HepG2 (cell line): Measurements from ENCODE around the gene KATNB1. TPM values are rescaled to one million over a fixed set of nuclear protein-coding genes. Genes with fewer than 3 reads are reported as not detected.

Source experiments
- BATF2 ChIP-seq: sonication (generic); formaldehyde crosslinking; IDR thresholded peaks from 2 replicates; pipeline ENCODE4 v1.8.0; 2022; ENCODE audit warnings: mild to moderate bottlenecking, missing genetic modification reagents, moderate library complexity
- KLF11 ChIP-seq: IDR thresholded peaks from 2 replicates; pipeline ENCODE4 v1.6.1; 2016; ENCODE audit warnings: missing compliant biosample characterization
- LCORL ChIP-seq, 2 experiments: fragments of 450-650 bp in 1 of 2; sonication (generic) in 1 of 2; formaldehyde crosslinking in 1 of 2; IDR thresholded peaks; 2 replicates each; pipeline versions ENCODE4 v1.5.0 to v1.6.1; 2017 to 2020; ENCODE audit warnings: antibody characterized with exemption in 1 of 2, missing genetic modification reagents in 1 of 2
- MYC ChIP-seq: sonication (generic); formaldehyde crosslinking; IDR thresholded peaks from 2 replicates; pipeline ENCODE4 v1.9.0; 2021; ENCODE audit warnings: missing genetic modification reagents, borderline replicate concordance
- NFE2 ChIP-seq: sonication (generic); formaldehyde crosslinking; IDR thresholded peaks from 2 replicates; pipeline ENCODE4 v1.4.0; 2020; ENCODE audit warnings: missing genetic modification reagents
- NFIC ChIP-seq: IDR thresholded peaks from 2 replicates; pipeline ENCODE4 v1.6.1; 2012; ENCODE audit warnings: mild to moderate bottlenecking, low read length, inconsistent platforms
- NR2F2 ChIP-seq: IDR thresholded peaks from 2 replicates; pipeline ENCODE4 v1.6.1; 2012; ENCODE audit warnings: low read depth, inconsistent platforms, borderline replicate concordance
- TFDP2 ChIP-seq: sonication (generic); formaldehyde crosslinking; IDR thresholded peaks from 2 replicates; pipeline ENCODE4 v1.4.0; 2020; ENCODE audit warnings: missing genetic modification reagents
- ZBTB3 ChIP-seq: sonication (generic); formaldehyde crosslinking; IDR thresholded peaks from 2 replicates; pipeline ENCODE4 v1.4.0; 2020; ENCODE audit warnings: low read depth, mild to moderate bottlenecking, moderate library complexity, missing genetic modification reagents, borderline replicate concordance
- ZBTB46 ChIP-seq: sonication (generic); formaldehyde crosslinking; IDR thresholded peaks from 2 replicates; pipeline ENCODE4 v1.4.0; 2020; ENCODE audit warnings: mild to moderate bottlenecking, missing genetic modification reagents, borderline replicate concordance
- ZMYM2 ChIP-seq: sonication (generic); formaldehyde crosslinking; IDR thresholded peaks from 2 replicates; pipeline ENCODE4 v1.8.0; 2022; ENCODE audit warnings: mild to moderate bottlenecking, missing genetic modification reagents
- ZMYM3 ChIP-seq: sonication (generic); formaldehyde crosslinking; IDR thresholded peaks from 2 replicates; pipeline ENCODE4 v1.5.1; 2020; ENCODE audit warnings: mild to moderate bottlenecking, missing genetic modification reagents
- ZNF207 ChIP-seq: fragments of 450-650 bp; IDR thresholded peaks from 2 replicates; pipeline ENCODE4 v1.6.1; 2016; ENCODE audit warnings: antibody characterized with exemption, borderline replicate concordance
- ZNF333 ChIP-seq: sonication (generic); formaldehyde crosslinking; IDR thresholded peaks from 2 replicates; pipeline ENCODE4 v1.4.0; 2020; ENCODE audit warnings: mild to moderate bottlenecking, missing genetic modification reagents, borderline replicate concordance
- ZNF33B ChIP-seq: sonication (generic); formaldehyde crosslinking; IDR thresholded peaks from 2 replicates; pipeline ENCODE4 v1.5.1; 2020; ENCODE audit warnings: mild to moderate bottlenecking, missing genetic modification reagents
- polyA plus RNA-seq, 8 experiments: library from polyadenylated mRNA; depleted of rRNA in 3 of 8; stranded (reverse) in 7 of 8; unstranded in 1 of 8; fragments of >200 nt; fragmentation: Illumina TruSeq in 4 of 8; extraction: Trizol in 4 of 8; gene quantifications; 2 replicates each; pipeline versions ENCODE4 v1.2.1 to v1.2.3, GENCODE V29; 2011 to 2016; ENCODE audit warnings: low read depth in 4 of 8, missing spikeins in 1 of 8, mixed read lengths in 1 of 8; ENCODE audit not compliant: insufficient read depth in 1 of 8
- total RNA-seq, 5 experiments: library from RNA; depleted of rRNA; stranded (reverse); fragments of >200 nt; fragmentation: Illumina TruSeq; extraction: Trizol; gene quantifications; 2 replicates each; pipeline ENCODE4 v1.2.3, GENCODE V29; 2016; ENCODE audit warnings: low read depth in 1 of 5
- TF ChIP-seq, protein P1 (sequence below): sonication (generic); formaldehyde crosslinking; IDR thresholded peaks from 2 replicates; pipeline ENCODE4 v1.8.1; 2022; ENCODE audit warnings: low read depth, mild to moderate bottlenecking, missing genetic modification reagents
- TF ChIP-seq, protein P2 (sequence below): conservative IDR thresholded peaks from 2 replicates; pipeline ENCODE4 v1.6.1; 2018; ENCODE audit warnings: missing genetic modification reagents
- TF ChIP-seq, protein P3 (sequence below): sonication (generic); formaldehyde crosslinking; IDR thresholded peaks from 2 replicates; pipeline ENCODE4 v1.8.0; 2023; ENCODE audit warnings: mild to moderate bottlenecking, missing genetic modification reagents
- TF ChIP-seq, protein P4 (sequence below): sonication (generic); formaldehyde crosslinking; IDR thresholded peaks from 2 replicates; pipeline ENCODE4 v1.8.1; 2023; ENCODE audit warnings: mild to moderate bottlenecking, missing genetic modification reagents, borderline replicate concordance

Gene KATNB1
- total and polyA plus RNA-seq, 2 of the 13 experiments (the other 11 are each of a cell fraction or from before 2014, with no cell fraction given), result 31.5 to 43.5 TPM

DNA sequence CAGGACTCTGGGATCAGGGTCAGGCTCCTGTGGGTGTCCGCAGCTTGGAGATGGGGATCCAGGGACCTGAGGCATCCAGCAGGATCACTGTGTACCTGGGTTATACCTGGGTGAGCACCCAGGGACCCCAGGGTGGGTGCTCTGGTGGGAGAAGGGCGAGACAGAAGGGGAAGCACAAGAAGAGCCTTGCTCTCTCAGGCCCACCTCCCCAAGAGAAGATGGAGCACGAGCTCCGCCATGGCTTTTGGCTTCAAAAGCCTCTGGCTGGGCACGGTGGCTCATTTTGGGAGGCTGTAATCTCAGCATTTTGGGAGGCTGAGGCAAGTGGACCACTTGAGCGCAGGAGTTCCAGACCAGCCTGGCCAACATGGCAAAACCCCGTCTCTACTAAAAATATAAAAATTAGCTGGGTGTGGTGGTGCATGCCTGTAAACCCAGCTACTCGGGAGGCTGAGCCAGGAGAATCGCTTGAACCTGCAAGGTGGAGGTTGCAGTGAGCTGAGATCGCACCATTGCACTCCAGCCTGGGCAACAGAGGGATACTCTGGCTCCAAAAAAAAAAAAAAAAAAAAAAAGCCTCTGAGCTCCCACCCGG, 32.1 kb upstream of the KATNB1 start (continued):
- TF ChIP-seq ZMYM2 (CRISPR knock-in tag) (peak; percentile 44; the same call in 1 of the 2 replicates), ZNF33B (no peak), ZNF333 (CRISPR knock-in tag) (no peak), ZBTB3 (CRISPR knock-in tag) (no peak), ZBTB46 (no peak), TFDP2 (peak; percentile 43; the same call in 1 of the 2 replicates), ZMYM3 (CRISPR knock-in tag) (peak; percentile 96), NFIC (no peak), KLF11 (CRISPR knock-in tag) (0 out of 2 replicates have a peak, but pooled peaks have one; percentile 14), BATF2 (CRISPR knock-in tag) (no peak), NFE2 (CRISPR knock-in tag) (no peak), MYC (0 out of 2 replicates have a peak, but pooled peaks have one; percentile 15), ZNF207 (no peak), NR2F2 (no peak), LCORL (IDR thresholded peaks at IDR 0.05) (peak; percentile 38; the same call in 1 of the 2 replicates), LCORL (CRISPR knock-in tag; IDR thresholded peaks at IDR 0.05) (no peak)
- TF ChIP-seq, protein P1, sequence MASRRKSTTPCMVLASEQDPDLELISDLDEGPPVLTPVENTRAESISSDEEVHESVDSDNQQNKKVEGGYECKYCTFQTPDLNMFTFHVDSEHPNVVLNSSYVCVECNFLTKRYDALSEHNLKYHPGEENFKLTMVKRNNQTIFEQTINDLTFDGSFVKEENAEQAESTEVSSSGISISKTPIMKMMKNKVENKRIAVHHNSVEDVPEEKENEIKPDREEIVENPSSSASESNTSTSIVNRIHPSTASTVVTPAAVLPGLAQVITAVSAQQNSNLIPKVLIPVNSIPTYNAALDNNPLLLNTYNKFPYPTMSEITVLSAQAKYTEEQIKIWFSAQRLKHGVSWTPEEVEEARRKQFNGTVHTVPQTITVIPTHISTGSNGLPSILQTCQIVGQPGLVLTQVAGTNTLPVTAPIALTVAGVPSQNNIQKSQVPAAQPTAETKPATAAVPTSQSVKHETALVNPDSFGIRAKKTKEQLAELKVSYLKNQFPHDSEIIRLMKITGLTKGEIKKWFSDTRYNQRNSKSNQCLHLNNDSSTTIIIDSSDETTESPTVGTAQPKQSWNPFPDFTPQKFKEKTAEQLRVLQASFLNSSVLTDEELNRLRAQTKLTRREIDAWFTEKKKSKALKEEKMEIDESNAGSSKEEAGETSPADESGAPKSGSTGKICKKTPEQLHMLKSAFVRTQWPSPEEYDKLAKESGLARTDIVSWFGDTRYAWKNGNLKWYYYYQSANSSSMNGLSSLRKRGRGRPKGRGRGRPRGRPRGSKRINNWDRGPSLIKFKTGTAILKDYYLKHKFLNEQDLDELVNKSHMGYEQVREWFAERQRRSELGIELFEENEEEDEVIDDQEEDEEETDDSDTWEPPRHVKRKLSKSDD (CRISPR knock-in tag), result no peak
- TF ChIP-seq, protein P2, sequence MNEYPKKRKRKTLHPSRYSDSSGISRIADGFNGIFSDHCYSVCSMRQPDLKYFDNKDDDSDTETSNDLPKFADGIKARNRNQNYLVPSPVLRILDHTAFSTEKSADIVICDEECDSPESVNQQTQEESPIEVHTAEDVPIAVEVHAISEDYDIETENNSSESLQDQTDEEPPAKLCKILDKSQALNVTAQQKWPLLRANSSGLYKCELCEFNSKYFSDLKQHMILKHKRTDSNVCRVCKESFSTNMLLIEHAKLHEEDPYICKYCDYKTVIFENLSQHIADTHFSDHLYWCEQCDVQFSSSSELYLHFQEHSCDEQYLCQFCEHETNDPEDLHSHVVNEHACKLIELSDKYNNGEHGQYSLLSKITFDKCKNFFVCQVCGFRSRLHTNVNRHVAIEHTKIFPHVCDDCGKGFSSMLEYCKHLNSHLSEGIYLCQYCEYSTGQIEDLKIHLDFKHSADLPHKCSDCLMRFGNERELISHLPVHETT, result 0 out of 2 replicates have a peak, but pooled peaks have one; percentile 39
- TF ChIP-seq, protein P3, sequence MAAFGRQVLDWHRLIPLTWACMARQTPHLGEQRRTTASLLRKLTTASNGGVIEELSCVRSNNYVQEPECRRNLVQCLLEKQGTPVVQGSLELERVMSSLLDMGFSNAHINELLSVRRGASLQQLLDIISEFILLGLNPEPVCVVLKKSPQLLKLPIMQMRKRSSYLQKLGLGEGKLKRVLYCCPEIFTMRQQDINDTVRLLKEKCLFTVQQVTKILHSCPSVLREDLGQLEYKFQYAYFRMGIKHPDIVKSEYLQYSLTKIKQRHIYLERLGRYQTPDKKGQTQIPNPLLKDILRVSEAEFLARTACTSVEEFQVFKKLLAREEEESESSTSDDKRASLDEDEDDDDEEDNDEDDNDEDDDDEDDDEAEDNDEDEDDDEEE (CRISPR knock-in tag), result no peak
- TF ChIP-seq, protein P4, sequence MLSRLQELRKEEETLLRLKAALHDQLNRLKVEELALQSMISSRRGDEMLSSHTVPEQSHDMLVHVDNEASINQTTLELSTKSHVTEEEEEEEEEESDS (CRISPR knock-in tag), result no peak
